SK-N-SH (cell line): Measurements from ENCODE around the gene SCUBE3. TPM values are rescaled to one million over a fixed set of nuclear protein-coding genes. Genes with fewer than 3 reads are reported as not detected.

ENCODE experiments used
- CTCF ChIA-PET: fragments of 300-600, 350-600 bp; formaldehyde crosslinking; extraction: SDS; loops from one replicate; lab custom pipeline; 2021; lab: Yijun Ruan, JAX
- POLR2A ChIA-PET: fragments of 350-600 bp; sonication (Branson Sonifier 250); formaldehyde crosslinking; extraction: SDS; loops from one replicate; lab custom pipeline; 2020; ENCODE audit warnings: antibody characterized with exemption, inconsistent platforms; lab: Yijun Ruan, JAX
- DNase-seq: peaks from one replicate; pipeline ENCODE4 v3.0.0; 2012
- H2AFZ ChIP-seq: fragments of 200-600 bp; sonication (generic); 2 replicates; pipeline ENCODE4 v1.8.1; 2016; ENCODE audit warnings: antibody characterized with exemption, mild to moderate bottlenecking, low read depth
- H3F3A ChIP-seq: fragments of 200-600 bp; sonication (generic); replicated peaks from 2 replicates; pipeline ENCODE3; 2016; ENCODE audit warnings: antibody characterized with exemption, mild to moderate bottlenecking; ENCODE audit not compliant: insufficient read depth
- H3K27ac ChIP-seq, 2 experiments: fragments of 200-500 bp in 1 of 2; fragments of 200-600 bp in 1 of 2; sonication (Bioruptor generic) in 1 of 2; sonication (generic), shearing (Covaris generic) in 1 of 2; 2 replicates each; pipeline versions ENCODE4 v1.5.1 to v1.6.1; 2014 to 2016; ENCODE audit warnings: low read depth in 2 of 2, inconsistent platforms in 1 of 2, low read length in 1 of 2, mild to moderate bottlenecking in 1 of 2, mixed read lengths in 1 of 2
- H3K27me3 ChIP-seq: fragments of 200-600 bp; sonication (generic), shearing (Covaris generic); 2 replicates; pipeline ENCODE4 v1.6.1; 2016; ENCODE audit warnings: mixed run types; ENCODE audit not compliant: insufficient read depth
- H3K36me3 ChIP-seq, 2 experiments: fragments of 200-500 bp in 1 of 2; fragments of 200-600 bp in 1 of 2; sonication (Bioruptor generic) in 1 of 2; sonication (generic) in 1 of 2; replicated peaks in 1 of 2; 2 replicates each; pipeline versions ENCODE3 to v1.5.1; 2014 to 2016; ENCODE audit warnings: low read length in 1 of 2, mild to moderate bottlenecking in 1 of 2; ENCODE audit not compliant: insufficient read depth in 2 of 2, control insufficient read depth in 1 of 2
- H3K4me1 ChIP-seq, 2 experiments: fragments of 200-500 bp in 1 of 2; fragments of 200-600 bp in 1 of 2; sonication (Bioruptor generic) in 1 of 2; sonication (generic), shearing (Covaris generic) in 1 of 2; 2 replicates each; pipeline versions ENCODE4 v1.5.1 to v1.6.1; 2014 to 2016; ENCODE audit warnings: low read depth in 1 of 2, low read length in 1 of 2, mixed run types in 1 of 2; ENCODE audit not compliant: insufficient read depth in 2 of 2, control insufficient read depth in 1 of 2
- H3K4me2 ChIP-seq: fragments of 200-600 bp; sonication (generic), shearing (Covaris generic); 2 replicates; pipeline ENCODE4 v1.6.1; 2017; ENCODE audit warnings: mixed run types
- H3K4me3 ChIP-seq, 2 experiments: fragments of 200-500 bp in 1 of 2; fragments of 200-600 bp in 1 of 2; sonication (Bioruptor generic) in 1 of 2; sonication (generic), shearing (Covaris generic) in 1 of 2; 2 replicates each; pipeline versions ENCODE4 v1.5.1 to v1.8.1; 2014 to 2016; ENCODE audit warnings: low read depth in 2 of 2, inconsistent platforms in 1 of 2, low read length in 1 of 2, mild to moderate bottlenecking in 1 of 2, mixed read lengths in 1 of 2, moderate library complexity in 1 of 2
- H3K79me2 ChIP-seq: fragments of 200-600 bp; sonication (generic); 2 replicates; pipeline ENCODE4 v1.8.1; 2017; ENCODE audit warnings: mild to moderate bottlenecking; ENCODE audit not compliant: insufficient read depth
- H3K9ac ChIP-seq: fragments of 200-600 bp; sonication (generic); 2 replicates; pipeline ENCODE4 v1.6.1; 2017; ENCODE audit warnings: mixed run types
- H3K9me2 ChIP-seq: fragments of 200-600 bp; sonication (generic); 2 replicates; pipeline ENCODE4 v1.6.1; 2017; ENCODE audit warnings: mixed run types
- H3K9me3 ChIP-seq: fragments of 200-600 bp; sonication (generic); 2 replicates; pipeline ENCODE4 v1.6.1; 2017; ENCODE audit warnings: mixed run types, mild to moderate bottlenecking, moderate library complexity
- H4K20me1 ChIP-seq: fragments of 200-600 bp; sonication (generic); 2 replicates; pipeline ENCODE4 v1.6.1; 2017; ENCODE audit warnings: mild to moderate bottlenecking, mixed run types; ENCODE audit not compliant: insufficient read depth
- ELF1 ChIP-seq: IDR thresholded peaks from 2 replicates; pipeline ENCODE4 v1.4.0; 2012
- EP300 ChIP-seq, 2 experiments: IDR thresholded peaks; 2 replicates each; pipeline versions ENCODE4 v1.4.0 to v1.6.1; 2012; ENCODE audit warnings: borderline replicate concordance in 1 of 2, low read depth in 1 of 2, low read length in 1 of 2
- EZH2phosphoT487 ChIP-seq: fragments of 200-600 bp; sonication (generic); IDR thresholded peaks from 2 replicates; pipeline ENCODE4 v1.6.1; 2017; ENCODE audit warnings: low read depth, mixed run types, mild to moderate bottlenecking, antibody characterized with exemption, moderate library complexity, borderline replicate concordance
- FOSL2 ChIP-seq: IDR thresholded peaks from 2 replicates; pipeline ENCODE4 v1.4.0; 2012; ENCODE audit warnings: low read depth, mild to moderate bottlenecking, moderate library complexity, borderline replicate concordance
- FOXJ3 ChIP-seq: sonication (generic); formaldehyde crosslinking; IDR thresholded peaks from 2 replicates; pipeline ENCODE4 v1.5.1; 2020; ENCODE audit warnings: mild to moderate bottlenecking, missing genetic modification reagents
- FOXM1 ChIP-seq: IDR thresholded peaks from 2 replicates; pipeline ENCODE4 v1.4.0; 2012; ENCODE audit warnings: low read depth, mild to moderate bottlenecking
- GATA2 ChIP-seq: sonication (generic); formaldehyde crosslinking; IDR thresholded peaks from 2 replicates; pipeline ENCODE4 v1.5.0; 2020; ENCODE audit warnings: mild to moderate bottlenecking, missing genetic modification reagents
- JUND ChIP-seq: IDR thresholded peaks from 2 replicates; pipeline ENCODE4 v1.4.0; 2012
- MXI1 ChIP-seq: IDR thresholded peaks from 2 replicates; pipeline ENCODE4 v1.6.1; 2012; ENCODE audit warnings: mild to moderate bottlenecking, low read depth, low read length, improper control_type of control experiment
- NFIC ChIP-seq: IDR thresholded peaks from 2 replicates; pipeline ENCODE4 v1.4.0; 2012; ENCODE audit warnings: borderline replicate concordance
- NRF1 ChIP-seq: IDR thresholded peaks from 2 replicates; pipeline ENCODE4 v1.6.1; 2012; ENCODE audit warnings: low read depth, mild to moderate bottlenecking, low read length
- RAD21 ChIP-seq: IDR thresholded peaks from 2 replicates; pipeline ENCODE4 v1.6.1; 2012; ENCODE audit warnings: mild to moderate bottlenecking, low read length
- SMC3 ChIP-seq: IDR thresholded peaks from 2 replicates; pipeline ENCODE4 v1.6.1; 2012; ENCODE audit warnings: low read depth, low read length, improper control_type of control experiment
- TCF12 ChIP-seq: IDR thresholded peaks from 2 replicates; pipeline ENCODE4 v1.4.0; 2012
- TEAD4 ChIP-seq: IDR thresholded peaks from 2 replicates; pipeline ENCODE4 v1.4.0; 2012; ENCODE audit warnings: mild to moderate bottlenecking, borderline replicate concordance; ENCODE audit not compliant: insufficient read depth
- WGBS: methylation state at CpG from one replicate; pipeline ENCODE4 v1.1.6; 2017; ENCODE audit warnings: low lambda C conversion rate; 5-methylcytosine and 5-hydroxymethylcytosine counted together
- polyA plus RNA-seq, 3 experiments: library from polyadenylated mRNA; depleted of rRNA; stranded (reverse); fragments of >200 nt; gene quantifications; 2 replicates each; pipeline ENCODE4 v1.2.3, GENCODE V29; 2012
- TF ChIP-seq, protein P1 (sequence below): fragments of 150-350 bp; IDR thresholded peaks from 2 replicates; pipeline ENCODE4 v1.6.1; 2017; ENCODE audit warnings: antibody characterized with exemption, low read length, low read depth, borderline replicate concordance
- TF ChIP-seq, protein P2 (sequence below): IDR thresholded peaks from 2 replicates; pipeline ENCODE4; 2012

Gene SCUBE3
- polyA plus RNA-seq, 1 of the 3 experiments (the other 2 are of a cell fraction), result 2.0 TPM

DNA sequence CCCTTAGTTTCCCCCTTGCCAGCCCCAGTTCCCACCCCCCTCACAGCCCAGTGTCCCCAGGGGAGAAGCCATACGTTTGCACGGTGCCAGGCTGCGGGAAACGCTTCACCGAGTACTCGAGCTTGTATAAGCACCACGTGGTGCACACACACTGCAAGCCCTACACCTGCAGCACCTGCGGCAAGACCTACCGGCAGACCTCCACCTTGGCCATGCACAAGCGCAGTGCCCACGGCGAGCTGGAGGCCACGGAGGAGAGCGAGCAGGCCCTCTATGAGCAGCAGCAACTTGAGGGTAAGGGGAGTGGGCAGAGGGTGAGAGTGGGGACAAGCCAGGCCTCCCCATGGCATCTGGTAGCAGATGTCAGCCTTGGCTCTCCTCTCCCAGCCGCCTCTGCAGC, 78.7 kb downstream of the SCUBE3 start:
- H3K4me1 ChIP-seq, result peaks cover 0 to 4% of the 10 kb centered on the region in 2 experiments; a peak in 1 of 4 replicates
- no peak overlapping the region for H3K9ac ChIP-seq
- no peaks in the 10 kb centered on the region for H3K27me3 ChIP-seq
- H3K36me3 ChIP-seq, result peaks cover 16 to 75% of the 10 kb centered on the region in 2 experiments
- no peaks in the 10 kb centered on the region for H3K9me2 ChIP-seq
- ChIA-PET POLR2A (no interaction called here), CTCF (interaction anchor here (0.8 to 7.2 kb wide), 10 partner anchors 15 to 445 kb away, joined by 3 to 61 read pairs (median 10); partner anchors contain the start of genes ARMC12, PPARD and RPL10A)
- H3K27ac ChIP-seq, result no peak overlapping the region
- no peak overlapping the region for H3K4me3 ChIP-seq
- no peaks in the 10 kb centered on the region for H3F3A ChIP-seq
- H3K79me2 ChIP-seq, result no peaks in the 10 kb centered on the region
- 85% methylated on average over 13 of the region's 15 CpGs for WGBS
- no peaks in the 10 kb centered on the region for H4K20me1 ChIP-seq
- DNase-seq, result no peak
- no peak overlapping the region for H2AFZ ChIP-seq
- no peak overlapping the region for H3K4me2 ChIP-seq
- H3K9me3 ChIP-seq, result no peaks in the 10 kb centered on the region
- TF ChIP-seq EZH2phosphoT487 (no peak), EP300 (IDR thresholded peaks at IDR 0.05; ENCODE audit: borderline replicate concordance in 1 of 2, low read depth in 1 of 2, low read length in 1 of 2) (no peak), NFIC (no peak), RAD21 (no peak), FOXM1 (no peak), GATA2 (CRISPR knock-in tag) (no peak), ELF1 (no peak), TEAD4 (no peak), JUND (no peak), FOSL2 (no peak), MXI1 (no peak), SMC3 (no peak)
- TF ChIP-seq, protein P1, sequence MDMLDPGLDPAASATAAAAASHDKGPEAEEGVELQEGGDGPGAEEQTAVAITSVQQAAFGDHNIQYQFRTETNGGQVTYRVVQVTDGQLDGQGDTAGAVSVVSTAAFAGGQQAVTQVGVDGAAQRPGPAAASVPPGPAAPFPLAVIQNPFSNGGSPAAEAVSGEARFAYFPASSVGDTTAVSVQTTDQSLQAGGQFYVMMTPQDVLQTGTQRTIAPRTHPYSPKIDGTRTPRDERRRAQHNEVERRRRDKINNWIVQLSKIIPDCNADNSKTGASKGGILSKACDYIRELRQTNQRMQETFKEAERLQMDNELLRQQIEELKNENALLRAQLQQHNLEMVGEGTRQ, result no peak
- TF ChIP-seq, all 33 proteins: peak for 0

DNA sequence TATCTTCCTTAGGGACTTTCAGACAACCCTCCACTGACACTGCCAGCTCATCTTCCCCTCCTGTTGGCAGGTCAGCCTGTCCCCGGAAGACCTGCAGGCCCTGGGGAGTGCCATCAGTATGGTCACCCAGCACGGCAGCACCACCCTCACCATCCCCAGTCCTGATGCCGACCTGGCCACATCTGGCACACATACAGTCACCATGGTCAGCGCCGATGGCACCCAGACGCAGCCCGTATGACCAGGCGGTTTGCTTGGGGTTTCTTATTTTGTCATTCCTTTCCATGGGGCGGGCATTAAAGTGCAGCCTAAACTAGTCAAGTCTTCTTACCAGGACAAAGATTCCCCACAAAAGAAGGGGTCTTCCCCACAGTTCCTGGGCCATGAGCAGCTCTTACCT, 79.9 kb downstream of the SCUBE3 start:
- TF ChIP-seq, protein P2, sequence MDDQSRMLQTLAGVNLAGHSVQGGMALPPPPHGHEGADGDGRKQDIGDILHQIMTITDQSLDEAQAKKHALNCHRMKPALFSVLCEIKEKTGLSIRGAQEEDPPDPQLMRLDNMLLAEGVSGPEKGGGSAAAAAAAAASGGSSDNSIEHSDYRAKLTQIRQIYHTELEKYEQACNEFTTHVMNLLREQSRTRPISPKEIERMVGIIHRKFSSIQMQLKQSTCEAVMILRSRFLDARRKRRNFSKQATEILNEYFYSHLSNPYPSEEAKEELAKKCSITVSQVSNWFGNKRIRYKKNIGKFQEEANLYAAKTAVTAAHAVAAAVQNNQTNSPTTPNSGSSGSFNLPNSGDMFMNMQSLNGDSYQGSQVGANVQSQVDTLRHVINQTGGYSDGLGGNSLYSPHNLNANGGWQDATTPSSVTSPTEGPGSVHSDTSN, result no peak
- TF ChIP-seq NRF1 (no peak), TCF12 (no peak), SMC3 (no peak), FOXJ3 (CRISPR knock-in tag) (no peak)
- no peaks in the 10 kb centered on the region for H4K20me1 ChIP-seq
- CTCF ChIA-PET, result interaction anchor here (0.8 to 7.2 kb wide), 24 partner anchors 8 to 444 kb away, joined by 3 to 61 read pairs (median 6); partner anchors contain the start of genes ARMC12, FANCE, PPARD and RPL10A
- whole genome bisulfite sequencing, result 81% methylated on average over 8 of the region's 9 CpGs
- no peak overlapping the region for H3K4me2 ChIP-seq
- H2AFZ ChIP-seq, result no peak overlapping the region
- H3K36me3 ChIP-seq, result peaks cover 16 to 65% of the 10 kb centered on the region in 2 experiments
- H3K9ac ChIP-seq, result no peak overlapping the region
- H3K4me1 ChIP-seq, result peaks cover 0 to 4% of the 10 kb centered on the region in 2 experiments; a peak in 1 of 4 replicates
- POLR2A ChIA-PET, result no interaction called here
- H3K9me3 ChIP-seq, result no peaks in the 10 kb centered on the region
- DNase-seq, result no peak
- no peak overlapping the region for H3K4me3 ChIP-seq
- no peaks in the 10 kb centered on the region for H3K79me2 ChIP-seq
- no peaks in the 10 kb centered on the region for H3K9me2 ChIP-seq
- H3K27me3 ChIP-seq, result no peaks in the 10 kb centered on the region
- H3F3A ChIP-seq, result no peaks in the 10 kb centered on the region
- H3K27ac ChIP-seq, result no peak overlapping the region
